CD4-positive, CD25-positive, alpha-beta regulatory T cell (primary cell): Measurements from ENCODE around the gene PSKH1. TPM values are rescaled to one million over a fixed set of nuclear protein-coding genes. Genes with fewer than 3 reads are reported as not detected.

Source experiments
- ATAC-seq, 2 donors: fragments of 150-1000 bp; cut with Tn5 transposase; one replicate each; pipeline ENCODE4 v1.10.0; 2021; ENCODE audit warnings: low read depth in 2 of 2, moderate number of reproducible peaks in 2 of 2, moderate library complexity in 1 of 2
- DNase-seq, 3 donors: peaks; one replicate each; pipeline versions ENCODE4 v3.0.0 to v3.0.0-alpha.2; 2012 to 2022; ENCODE audit warnings: mixed read lengths in 1 of 3
- H3K27ac ChIP-seq: one replicate; pipeline ENCODE4 v1.7.0; 2013; ENCODE audit warnings: mild to moderate bottlenecking, low read length; ENCODE audit not compliant: insufficient read depth, poor library complexity, severe bottlenecking
- H3K27me3 ChIP-seq: one replicate; pipeline ENCODE4 v1.7.0; 2013; ENCODE audit warnings: low read length; ENCODE audit not compliant: control insufficient read depth, insufficient read depth
- H3K36me3 ChIP-seq: one replicate; pipeline ENCODE4 v1.7.0; 2013; ENCODE audit warnings: mild to moderate bottlenecking, low read length, moderate library complexity; ENCODE audit not compliant: control insufficient read depth, insufficient read depth
- H3K4me1 ChIP-seq: 2 replicates; pipeline ENCODE4 v1.7.0; 2013; ENCODE audit warnings: mild to moderate bottlenecking, low read length; ENCODE audit not compliant: insufficient read depth, control insufficient read depth, poor library complexity, severe bottlenecking
- H3K4me3 ChIP-seq: one replicate; pipeline ENCODE4 v1.7.0; 2013; ENCODE audit warnings: low read depth, mild to moderate bottlenecking, low read length, moderate library complexity
- H3K9me3 ChIP-seq, 2 experiments: 1 replicate in 1 of 2; 2 replicates in 1 of 2; pipeline ENCODE4 v1.7.0; 2013; ENCODE audit warnings: low read length in 2 of 2, mild to moderate bottlenecking in 1 of 2, moderate library complexity in 1 of 2; ENCODE audit not compliant: control insufficient read depth in 2 of 2
- H3K27ac Mint-ChIP-seq, 3 donors: one replicate each; pipeline ENCODE4 v1.8.0; 2020 to 2022; ENCODE audit warnings: mild to moderate bottlenecking in 3 of 3, mixed read lengths in 3 of 3, moderate library complexity in 2 of 3
- H3K27me3 Mint-ChIP-seq: one replicate; pipeline ENCODE4 v1.8.0; 2022; ENCODE audit warnings: mild to moderate bottlenecking, mixed read lengths
- H3K36me3 Mint-ChIP-seq: one replicate; pipeline ENCODE4 v1.8.0; 2020; ENCODE audit warnings: mixed read lengths
- H3K4me1 Mint-ChIP-seq, 4 donors: one replicate each; pipeline ENCODE4 v1.8.0; 2020 to 2022; ENCODE audit warnings: mixed read lengths in 4 of 4, mild to moderate bottlenecking in 1 of 4
- H3K4me3 Mint-ChIP-seq, 4 donors: one replicate each; pipeline ENCODE4 v1.8.0; 2020 to 2022; ENCODE audit warnings: mild to moderate bottlenecking in 4 of 4, mixed read lengths in 4 of 4, moderate library complexity in 3 of 4
- H3K9me3 Mint-ChIP-seq, 7 donors: one replicate each; pipeline ENCODE4 v1.8.0; 2020 to 2022; ENCODE audit warnings: mixed read lengths in 7 of 7, mild to moderate bottlenecking in 3 of 7, moderate library complexity in 2 of 7
- polyA plus RNA-seq, 4 donors: library from polyadenylated mRNA; unstranded; fragments of 300-500 nt; fragmentation: Illumina TruSeq; gene quantifications; one replicate each; pipeline ENCODE4 v1.2.3, GENCODE V29; 2021
- total RNA-seq: library from RNA; stranded (reverse); gene quantifications from one replicate; pipeline ENCODE4 v1.2.3, GENCODE V29; 2022

PSKH1 gene
- total and polyA plus RNA-seq, 5 donors from 2014 or later = 14.3 to 25.3 (median 22.8) TPM

DNA sequence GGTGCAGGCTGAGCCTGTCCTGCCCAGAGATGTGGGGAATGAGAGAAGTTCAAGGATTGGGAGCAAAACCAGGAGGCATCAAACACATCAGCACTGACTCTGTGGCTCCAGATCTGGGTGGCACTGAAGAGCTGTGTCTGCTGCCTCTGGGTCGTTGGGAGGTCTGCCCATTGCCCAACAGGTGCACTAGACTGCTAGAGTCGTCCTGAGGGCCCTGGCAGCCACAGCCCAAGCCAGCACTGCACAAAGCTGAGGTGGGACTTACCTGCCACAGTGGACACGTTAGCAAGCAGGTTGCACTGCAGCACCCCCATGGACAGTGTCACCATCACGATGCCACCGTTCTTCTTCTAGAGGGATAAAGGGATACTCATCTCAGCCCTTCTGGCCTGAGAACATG lies 84.0 kb downstream of the PSKH1 start:
- Mint-ChIP-seq H3K27ac (no peak overlapping the region), H3K4me1 (no peaks in the 10 kb centered on the region), H3K27me3 (peaks cover 5% of the 10 kb centered on the region), H3K4me3 (no peak overlapping the region), H3K36me3 (no peaks in the 10 kb centered on the region), H3K9me3 (no peaks in the 10 kb centered on the region)
- no peaks in the 10 kb centered on the region for H3K36me3 ChIP-seq
- H3K4me1 ChIP-seq = no peaks in the 10 kb centered on the region
- H3K27ac ChIP-seq = no peak overlapping the region
- no peaks in the 10 kb centered on the region for H3K9me3 ChIP-seq
- DNase-seq (no peak), ATAC-seq (no peak)
- no peak overlapping the region for H3K4me3 ChIP-seq
- no peaks in the 10 kb centered on the region for H3K27me3 ChIP-seq

- no peak overlapping the region for H3K4me3 Mint-ChIP-seq
- H3K36me3 Mint-ChIP-seq = no peaks in the 10 kb centered on the region
- Histone ChIP-seq H3K4me1 (no peaks in the 10 kb centered on the region), H3K27me3 (no peaks in the 10 kb centered on the region), H3K36me3 (no peaks in the 10 kb centered on the region), H3K27ac (no peak overlapping the region), H3K4me3 (no peak overlapping the region), H3K9me3 (no peaks in the 10 kb centered on the region)
- H3K9me3 Mint-ChIP-seq = no peaks in the 10 kb centered on the region
- no peak overlapping the region for H3K27ac Mint-ChIP-seq
- DNase-seq (no peak), ATAC-seq (no peak)
- H3K4me1 Mint-ChIP-seq = peaks cover 0 to 3% (median 0%) of the 10 kb centered on the region in 4 donors
- peaks cover 5% of the 10 kb centered on the region for H3K27me3 Mint-ChIP-seq
Observed at GRCh38 chr16:67977469-67978227, 84.6 kb downstream of the PSKH1 start.

Other genes starting within 250 kb of the PSKH1 start
- 156 TPM for gene CARMIL2, start 248.1 kb upstream of the PSKH1 start, total RNA-seq
- gene CARMIL2, start 248.1 kb upstream of the PSKH1 start, polyA plus RNA-seq = 10 to 100 TPM in 3 of 4 donors, 1 to 10 TPM in 1; 9.2 to 20.7 (median 12.9) TPM
- 28.7 TPM for gene ACD, start 233.0 kb upstream of the PSKH1 start, total RNA-seq
- gene ACD, start 233.0 kb upstream of the PSKH1 start, polyA plus RNA-seq = 10 to 100 TPM; 29.5 to 36.7 (median 32.5) TPM
- 6.2 TPM for gene PARD6A, start 232.3 kb upstream of the PSKH1 start, total RNA-seq
- 10 to 100 TPM; 14.4 to 19.9 (median 18.2) TPM for gene PARD6A, start 232.3 kb upstream of the PSKH1 start, polyA plus RNA-seq
- gene ENKD1, start 226.5 kb upstream of the PSKH1 start, total RNA-seq = 2.4 TPM
- gene ENKD1, start 226.5 kb upstream of the PSKH1 start, polyA plus RNA-seq = 1 to 10 TPM in 3 of 4 donors, under 1 TPM in 1; 0.65 to 2.9 (median 1.5) TPM
- gene C16orf86, start 226.4 kb upstream of the PSKH1 start, total RNA-seq = 3.2 TPM
- gene C16orf86, start 226.4 kb upstream of the PSKH1 start, polyA plus RNA-seq = 1 to 10 TPM; 3.9 to 6.8 (median 6.0) TPM
- 11.2 TPM for gene GFOD2, start 173.9 kb upstream of the PSKH1 start, total RNA-seq
- 10 to 100 TPM in 3 of 4 donors, 1 to 10 TPM in 1; 9.0 to 12.1 (median 11.6) TPM for gene GFOD2, start 173.9 kb upstream of the PSKH1 start, polyA plus RNA-seq
- 29.4 TPM for gene RANBP10, start 86.7 kb upstream of the PSKH1 start, total RNA-seq
- gene RANBP10, start 86.7 kb upstream of the PSKH1 start, polyA plus RNA-seq = 10 to 100 TPM in 1 of 4 donors, 1 to 10 TPM in 3; 7.3 to 10.0 (median 8.0) TPM
- 0.39 TPM for gene TSNAXIP1, start 86.4 kb upstream of the PSKH1 start, total RNA-seq
- not detected for gene TSNAXIP1, start 86.4 kb upstream of the PSKH1 start, polyA plus RNA-seq
- gene THAP11, start 50.9 kb upstream of the PSKH1 start, total RNA-seq = 32.2 TPM
- 100 to 1,000 TPM; 132 to 166 (median 141) TPM for gene THAP11, start 50.9 kb upstream of the PSKH1 start, polyA plus RNA-seq
- 48.5 TPM for gene NUTF2, start 46.3 kb upstream of the PSKH1 start, total RNA-seq
- gene NUTF2, start 46.3 kb upstream of the PSKH1 start, polyA plus RNA-seq = 100 to 1,000 TPM; 115 to 158 (median 131) TPM
- 79.9 TPM for gene CENPT, start 45.6 kb upstream of the PSKH1 start, total RNA-seq
- 10 to 100 TPM; 13.5 to 17.1 (median 14.6) TPM for gene CENPT, start 45.6 kb upstream of the PSKH1 start, polyA plus RNA-seq
- 103 TPM for gene EDC4, start 20.2 kb upstream of the PSKH1 start, total RNA-seq
- gene EDC4, start 20.2 kb upstream of the PSKH1 start, polyA plus RNA-seq = 10 to 100 TPM; 24.7 to 42.3 (median 33.8) TPM
- 2.7 TPM for gene NRN1L, start 8.4 kb upstream of the PSKH1 start, total RNA-seq
- under 1 TPM in 2 of 4 donors, not detected in 2; 0.37 to 0.65 TPM for gene NRN1L, start 8.4 kb upstream of the PSKH1 start, polyA plus RNA-seq
- gene CTRL, start 38.6 kb downstream of the PSKH1 start, total RNA-seq = 8.0 TPM
- gene CTRL, start 38.6 kb downstream of the PSKH1 start, polyA plus RNA-seq = 1 to 10 TPM in 2 of 4 donors, under 1 TPM in 2; 0.21 to 2.9 (median 1.1) TPM
- 136 TPM for gene PSMB10, start 43.6 kb downstream of the PSKH1 start, total RNA-seq
- gene PSMB10, start 43.6 kb downstream of the PSKH1 start, polyA plus RNA-seq = 100 to 1,000 TPM; 478 to 673 (median 596) TPM
- 11.0 TPM for gene LCAT, start 50.9 kb downstream of the PSKH1 start, total RNA-seq
- under 1 TPM; 0.25 to 0.77 (median 0.59) TPM for gene LCAT, start 50.9 kb downstream of the PSKH1 start, polyA plus RNA-seq
- gene SLC12A4, start 75.4 kb downstream of the PSKH1 start, total RNA-seq = 30.4 TPM
- 1 to 10 TPM; 5.0 to 6.4 (median 5.8) TPM for gene SLC12A4, start 75.4 kb downstream of the PSKH1 start, polyA plus RNA-seq
- gene DPEP3, start 87.2 kb downstream of the PSKH1 start, total RNA-seq = 0.44 TPM
- gene DPEP3, start 87.2 kb downstream of the PSKH1 start, polyA plus RNA-seq = under 1 TPM in 1 of 4 donors, not detected in 3; 0.19 TPM
- 52.4 TPM for gene DPEP2, start 106.2 kb downstream of the PSKH1 start, total RNA-seq
- 10 to 100 TPM; 52.2 to 70.0 (median 63.4) TPM for gene DPEP2, start 106.2 kb downstream of the PSKH1 start, polyA plus RNA-seq
- gene DPEP2NB, start 122.7 kb downstream of the PSKH1 start, total RNA-seq = not detected
- not detected for gene DPEP2NB, start 122.7 kb downstream of the PSKH1 start, polyA plus RNA-seq
- gene DDX28, start 130.0 kb downstream of the PSKH1 start, total RNA-seq = 14.9 TPM
- 10 to 100 TPM; 48.0 to 68.2 (median 63.9) TPM for gene DDX28, start 130.0 kb downstream of the PSKH1 start, polyA plus RNA-seq
- 15.2 TPM for gene DUS2, start 130.0 kb downstream of the PSKH1 start, total RNA-seq
- gene DUS2, start 130.0 kb downstream of the PSKH1 start, polyA plus RNA-seq = 10 to 100 TPM in 2 of 4 donors, 1 to 10 TPM in 2; 7.7 to 11.5 (median 10.3) TPM
- gene NFATC3, start 192.1 kb downstream of the PSKH1 start, total RNA-seq = 115 TPM
- 10 to 100 TPM; 52.0 to 67.5 (median 56.6) TPM for gene NFATC3, start 192.1 kb downstream of the PSKH1 start, polyA plus RNA-seq